HL-60 (cell line): ENCODE measurements around the gene SETBP1.

Source experiments
- CTCF ChIP-seq: IDR thresholded peaks from one replicate; pipeline ENCODE4 v1.5.1; 2011; ENCODE audit warnings: low read length, control low read depth, inconsistent platforms; ENCODE audit not compliant: insufficient read depth
- POLR2AphosphoS5 ChIP-seq: IDR thresholded peaks from 2 replicates; pipeline ENCODE4 v1.6.1; 2012; ENCODE audit warnings: low read depth
- REST ChIP-seq: IDR thresholded peaks from 2 replicates; pipeline ENCODE4 v1.6.1; 2012; ENCODE audit warnings: low read depth; ENCODE audit not compliant: insufficient replicate concordance

GRCh38 chr18:45109271-45109670 is 428.6 kb downstream of the SETBP1 start:
- TF ChIP-seq CTCF (no peak), POLR2AphosphoS5 (no peak), REST (no peak)
